Measurements from ENCODE around the gene SENP7.
"Not testable (repeated sequence)": the region's sequence is repeated elsewhere in the genome, so short reads cannot be mapped to it uniquely, and the experiment has no call there.

The SENP7 gene
- 140 to 163 (median 147) reads per million in 4 donors for total RNA-seq

GRCh38 chr3:101512646-101513418, at the start of gene SENP7:
Gene SENP7, minus strand, starts transcription at chr3:101513212. Its CDS starts 82 bp downstream, at chr3:101513130.
- peak; percentile 58 to 83 (median 70) for DNase-seq

GRCh38 chr3:101561630-101562328, 48.8 kb upstream of the SENP7 start, which contains the start of gene TRMT10C:
Gene TRMT10C, plus strand, starts transcription at chr3:101561868. Its CDS starts 2,914 bp downstream, at chr3:101564782.
- DNase-seq = peak; percentile 78 to 95 (median 87)

- DNase-seq = no peak
Measured at GRCh38 chr3:101556064-101556463, 43.1 kb upstream of the SENP7 start.

- not testable (repeated sequence) for DNase-seq
Measured at GRCh38 chr3:101553381-101553780, 40.4 kb upstream of the SENP7 start.

GRCh38 chr3:101551359-101552081, 38.5 kb upstream of the SENP7 start:
- DNase-seq = not testable (repeated sequence)

- DNase-seq = no peak
Measured at GRCh38 chr3:101549473-101549872, 36.5 kb upstream of the SENP7 start.

GRCh38 chr3:101548527-101549105, 35.6 kb upstream of the SENP7 start:
- DNase-seq = no peak

GRCh38 chr3:101544161-101544850, 31.3 kb upstream of the SENP7 start:
- DNase-seq = peak in 1 of 5 donors; percentile 36

GRCh38 chr3:101542957-101543356, 29.9 kb upstream of the SENP7 start:
- DNase-seq = peak in 1 of 5 donors; percentile 78

GRCh38 chr3:101536955-101537354, 23.9 kb upstream of the SENP7 start:
- not testable (repeated sequence) for DNase-seq

- DNase-seq = no peak
Measured at GRCh38 chr3:101536266-101536665, 23.3 kb upstream of the SENP7 start.

GRCh38 chr3:101535221-101535620, 22.2 kb upstream of the SENP7 start:
- DNase-seq = no peak

- no peak for DNase-seq
Measured at GRCh38 chr3:101533603-101533968, 20.6 kb upstream of the SENP7 start.

- DNase-seq = no peak
Measured at GRCh38 chr3:101532783-101533602, 20.0 kb upstream of the SENP7 start.

- peak in 1 of 5 donors; percentile 72 for DNase-seq
Measured at GRCh38 chr3:101531473-101532086, 18.6 kb upstream of the SENP7 start.

- no peak for DNase-seq
Measured at GRCh38 chr3:101530686-101531047, 17.7 kb upstream of the SENP7 start.

- no peak for DNase-seq
Measured at GRCh38 chr3:101529816-101530685, 17.0 kb upstream of the SENP7 start.

- DNase-seq = no peak
Measured at GRCh38 chr3:101527906-101528305, 14.9 kb upstream of the SENP7 start.

GRCh38 chr3:101527441-101527840, 14.4 kb upstream of the SENP7 start:
- DNase-seq = no peak

- DNase-seq = peak in 4 of 5 donors; percentile 25 to 50 (median 29)
Measured at GRCh38 chr3:101521211-101521701, 8.2 kb upstream of the SENP7 start.

All from T-helper 1 cell (primary cell).